Endothelial cell of umbilical vein (primary cell): ENCODE measurements around the gene SUOX.

Source experiments
- CTCF ChIP-seq, 2 donors: IDR thresholded peaks; 1 replicate in 1 of 2; 2 replicates in 1 of 2; pipeline ENCODE4 v1.5.1; 2011; ENCODE audit warnings: low read length in 2 of 2, mild to moderate bottlenecking in 2 of 2, moderate library complexity in 2 of 2, control low read depth in 1 of 2, inconsistent platforms in 1 of 2, low read depth in 1 of 2; ENCODE audit not compliant: insufficient read depth in 1 of 2; ENCODE audit errors: extremely low read depth in 1 of 2
- EZH2 ChIP-seq: IDR thresholded peaks from 2 replicates; pipeline ENCODE4 v1.6.1; 2012; ENCODE audit warnings: borderline replicate concordance, low read depth, mild to moderate bottlenecking, moderate library complexity, low read length, inconsistent platforms; ENCODE audit not compliant: severe bottlenecking
- POLR2A ChIP-seq: IDR thresholded peaks from 2 replicates; pipeline ENCODE4 v1.6.1; 2012; ENCODE audit warnings: low read depth, mild to moderate bottlenecking, control low read depth, low read length
- TF ChIP-seq, protein P1 (sequence below): IDR thresholded peaks from 2 replicates; pipeline ENCODE4 v1.6.1; 2011; ENCODE audit not compliant: insufficient read depth, insufficient read length

GRCh38 chr12:55979069-55979468, 18.0 kb upstream of the SUOX start:
- TF ChIP-seq EZH2 (no peak), CTCF (IDR thresholded peaks at IDR 0.05; ENCODE audit: extremely low read depth in 1 of 2, insufficient read depth in 1 of 2, low read depth in 1 of 2, low read length in 2 of 2) (no peak), POLR2A (no peak)
- TF ChIP-seq, protein P1, sequence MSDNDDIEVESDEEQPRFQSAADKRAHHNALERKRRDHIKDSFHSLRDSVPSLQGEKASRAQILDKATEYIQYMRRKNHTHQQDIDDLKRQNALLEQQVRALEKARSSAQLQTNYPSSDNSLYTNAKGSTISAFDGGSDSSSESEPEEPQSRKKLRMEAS: no peak
